WTC11 (cell line): ENCODE data around the gene SALL1. TPM values are rescaled to one million over a fixed set of nuclear protein-coding genes. Genes with fewer than 3 reads are reported as not detected.
A peak's percentile ranks its signal among the peaks of the same experiment; 100 is the strongest.

ENCODE experiments used
- ATAC-seq: fragments of 200-7000 bp; cut with Tn5 transposase; 2 replicates; pipeline ENCODE4 v1.10.0; 2021; ENCODE audit warnings: mild to moderate bottlenecking, moderate library complexity
- CTCF ChIA-PET: fragments of 300-600 bp; sonication (Branson Sonifier 250); formaldehyde crosslinking; loops from one replicate; lab custom pipeline; 2021; ENCODE audit warnings: antibody characterized with exemption; lab: Charles Lee
- POLR2A ChIA-PET: fragments of 350-600 bp; sonication (Branson Sonifier 250); formaldehyde crosslinking; loops from one replicate; lab custom pipeline; 2021; ENCODE audit warnings: antibody characterized with exemption; lab: Charles Lee
- DNase-seq: peaks from one replicate; pipeline ENCODE4 v3.0.0; 2021; ENCODE audit warnings: low spot score
- H3K27ac Mint-ChIP-seq: 2 replicates; pipeline ENCODE4 v1.8.0; 2021; ENCODE audit warnings: mixed read lengths
- H3K27me3 Mint-ChIP-seq: 2 replicates; pipeline ENCODE4 v1.8.0; 2021; ENCODE audit warnings: low read depth, mild to moderate bottlenecking, moderate library complexity, mixed read lengths
- H3K36me3 Mint-ChIP-seq: 2 replicates; pipeline ENCODE4 v1.8.0; 2021; ENCODE audit warnings: mixed read lengths
- H3K4me1 Mint-ChIP-seq: 2 replicates; pipeline ENCODE4 v1.8.0; 2022; ENCODE audit warnings: mixed read lengths
- H3K4me3 Mint-ChIP-seq: 2 replicates; pipeline ENCODE4 v1.8.0; 2021; ENCODE audit warnings: mild to moderate bottlenecking, moderate library complexity, mixed read lengths
- H3K9me3 Mint-ChIP-seq: 2 replicates; pipeline ENCODE4 v1.8.0; 2021; ENCODE audit warnings: mixed read lengths
- AR ChIP-seq: fragments of 250-450 bp; sonication (Bioruptor Pico); IDR thresholded peaks from 2 replicates; pipeline ENCODE4 v1.9.0; 2021; ENCODE audit warnings: mild to moderate bottlenecking
- E2F5 ChIP-seq: sonication (generic); formaldehyde crosslinking; IDR thresholded peaks from 2 replicates; pipeline ENCODE4 v1.8.1; 2022; ENCODE audit warnings: mild to moderate bottlenecking, moderate library complexity, missing genetic modification reagents
- FOXP1 ChIP-seq: sonication (generic); formaldehyde crosslinking; IDR thresholded peaks from 2 replicates; pipeline ENCODE4 v1.8.0; 2022; ENCODE audit warnings: missing genetic modification reagents, mild to moderate bottlenecking, moderate library complexity, borderline replicate concordance
- GABPB1 ChIP-seq: sonication (generic); formaldehyde crosslinking; IDR thresholded peaks from 2 replicates; pipeline ENCODE4 v1.8.1; 2023; ENCODE audit warnings: mild to moderate bottlenecking, missing genetic modification reagents
- HMGA2 ChIP-seq: fragments of 250-450 bp; sonication (Bioruptor Pico); IDR thresholded peaks from 2 replicates; pipeline ENCODE4 v1.4.0; 2021; ENCODE audit warnings: mild to moderate bottlenecking, moderate library complexity
- JAZF1 ChIP-seq: fragments of 250-450 bp; sonication (Bioruptor Pico); IDR thresholded peaks from 2 replicates; pipeline ENCODE4 v1.9.0; 2021; ENCODE audit warnings: moderate library complexity, mild to moderate bottlenecking, inconsistent platforms
- PRDM15 ChIP-seq: sonication (generic); formaldehyde crosslinking; IDR thresholded peaks from 2 replicates; pipeline ENCODE4 v1.8.0; 2022; ENCODE audit warnings: missing genetic modification reagents
- SMAD4 ChIP-seq: sonication (generic); formaldehyde crosslinking; IDR thresholded peaks from 2 replicates; pipeline ENCODE4 v1.8.0; 2022; ENCODE audit warnings: mild to moderate bottlenecking, missing genetic modification reagents
- ZBTB43 ChIP-seq: sonication (generic); formaldehyde crosslinking; IDR thresholded peaks from 2 replicates; pipeline ENCODE4 v1.8.1; 2023; ENCODE audit warnings: mild to moderate bottlenecking, missing genetic modification reagents
- ZNF121 ChIP-seq: sonication (generic); formaldehyde crosslinking; IDR thresholded peaks from 2 replicates; pipeline ENCODE4 v1.8.0; 2023; ENCODE audit warnings: missing genetic modification reagents
- ZNF219 ChIP-seq: sonication (generic); formaldehyde crosslinking; IDR thresholded peaks from 2 replicates; pipeline ENCODE4 v1.8.0; 2023; ENCODE audit warnings: missing genetic modification reagents, mild to moderate bottlenecking, borderline replicate concordance
- ZNF232 ChIP-seq: sonication (generic); formaldehyde crosslinking; IDR thresholded peaks from 2 replicates; pipeline ENCODE4 v1.8.0; 2022; ENCODE audit warnings: mild to moderate bottlenecking, missing genetic modification reagents
- ZNF396 ChIP-seq: fragments of 250-450 bp; sonication (Bioruptor Pico); IDR thresholded peaks from 2 replicates; pipeline ENCODE4 v1.8.0; 2021; ENCODE audit warnings: mild to moderate bottlenecking, moderate library complexity, borderline replicate concordance
- total RNA-seq: library from RNA; stranded (reverse); gene quantifications from 3 replicates; pipeline ENCODE4 v1.2.3, GENCODE V29; 2021
- TF ChIP-seq, protein P1 (sequence below): sonication (generic); formaldehyde crosslinking; IDR thresholded peaks from 2 replicates; pipeline ENCODE4 v1.8.0; 2022; ENCODE audit warnings: mild to moderate bottlenecking, missing genetic modification reagents

Gene SALL1
- total RNA-seq, 1 experiment from 2014 or later, result 63.9 TPM

DNA sequence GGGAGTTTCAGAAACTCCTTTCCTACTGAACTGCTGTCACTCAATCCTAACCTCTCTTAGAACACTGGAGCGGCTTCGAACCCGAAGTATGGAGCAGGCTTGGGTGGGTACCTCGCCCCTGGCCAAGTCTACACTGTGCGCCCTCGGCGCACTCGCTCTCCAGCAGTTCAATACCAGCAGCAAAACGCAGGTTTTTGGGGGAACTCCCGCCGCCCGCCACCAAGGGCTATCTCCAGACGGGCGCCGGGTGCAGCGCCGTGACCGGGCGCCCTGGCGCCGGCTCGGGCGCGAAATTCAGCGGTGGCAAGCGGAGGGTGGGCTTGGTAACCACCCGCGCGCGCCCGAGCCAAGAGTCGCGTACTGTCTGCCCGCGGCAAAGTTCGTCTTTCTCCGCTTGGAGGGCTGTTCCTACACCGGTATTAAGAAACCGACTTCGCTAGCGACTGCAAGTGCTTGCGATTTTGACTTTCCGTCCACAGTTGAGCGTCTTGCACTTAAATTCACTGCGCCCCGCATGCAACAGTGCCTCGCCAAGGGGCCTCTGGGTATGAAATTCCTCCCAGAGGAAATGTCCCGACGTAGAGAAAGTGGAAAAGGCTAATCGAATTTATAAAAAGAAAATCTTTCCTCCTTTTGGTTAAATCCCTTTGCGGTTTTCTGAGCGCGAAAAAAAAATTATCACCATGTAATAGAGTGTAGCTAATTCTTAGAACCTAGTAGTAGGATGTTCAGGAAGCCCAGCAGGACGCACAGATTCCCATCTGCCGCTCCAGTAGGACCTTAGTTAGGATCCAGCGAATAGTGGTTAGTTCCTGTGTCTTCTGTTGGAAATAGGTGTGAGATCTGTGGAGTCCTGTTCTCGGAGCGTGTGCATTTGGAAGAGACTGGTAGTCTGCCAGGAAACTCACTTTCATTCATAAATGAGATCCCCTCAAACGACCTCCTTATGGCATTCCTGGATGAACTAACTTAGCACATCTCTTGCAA, 5.0 kb upstream of the SALL1 start (continued):
- TF ChIP-seq FOXP1 (CRISPR knock-in tag), result no peak
- no peak for TF ChIP-seq ZNF121 (CRISPR knock-in tag)

GRCh38 chr16:51155199-51155607, 4.1 kb upstream of the SALL1 start:
- H3K27ac Mint-ChIP-seq, result peak overlapping the region; percentile 91
- ATAC-seq, result no peak
- DNase-seq, result peak; percentile 53
- H3K4me1 Mint-ChIP-seq, result peaks cover 46% of the 10 kb centered on the region
- peaks cover under 1% of the 10 kb centered on the region; the same call in 1 of the 2 replicates for H3K9me3 Mint-ChIP-seq
- ChIA-PET CTCF (interaction anchor here (3.4 kb wide), 1 partner anchor 20 kb away, joined by 9 read pairs; no protein-coding TSS in a partner anchor), POLR2A (interaction anchor here (0.6 to 1.2 kb wide), 2 partner anchors 26 to 322 kb away, joined by 4 to 5 read pairs; no protein-coding TSS in a partner anchor)
- no peaks in the 10 kb centered on the region for H3K36me3 Mint-ChIP-seq
- H3K27me3 Mint-ChIP-seq, result peaks cover 32% of the 10 kb centered on the region
- TF ChIP-seq SMAD4 (CRISPR knock-in tag) (no peak), ZNF121 (CRISPR knock-in tag) (no peak)
- TF ChIP-seq, protein P1, sequence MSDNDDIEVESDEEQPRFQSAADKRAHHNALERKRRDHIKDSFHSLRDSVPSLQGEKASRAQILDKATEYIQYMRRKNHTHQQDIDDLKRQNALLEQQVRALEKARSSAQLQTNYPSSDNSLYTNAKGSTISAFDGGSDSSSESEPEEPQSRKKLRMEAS (CRISPR knock-in tag), result 0 out of 2 replicates have a peak, but pooled peaks have one; percentile 16
- peak overlapping the region; percentile 91 for H3K4me3 Mint-ChIP-seq

GRCh38 chr16:51154271-51155171, 3.5 kb upstream of the SALL1 start:
- TF ChIP-seq ZNF232, result no peak
- TF ChIP-seq ZNF396 (CRISPR knock-in tag), result no peak
- no peak for TF ChIP-seq AR (CRISPR knock-in tag)
- no peak for TF ChIP-seq E2F5 (CRISPR knock-in tag)
- TF ChIP-seq ZNF219 (CRISPR knock-in tag), result no peak
- TF ChIP-seq, protein P1 (CRISPR knock-in tag), result peak; percentile 35; the same call in 1 of the 2 replicates
- DNase-seq, result peak; percentile 71
- Mint-ChIP-seq H3K27me3 (peaks cover 32% of the 10 kb centered on the region), H3K9me3 (no peaks in the 10 kb centered on the region), H3K27ac (peak overlapping the region; percentile 96), H3K36me3 (no peaks in the 10 kb centered on the region), H3K4me1 (peaks cover 40% of the 10 kb centered on the region), H3K4me3 (peak overlapping the region; percentile 91)
- ChIA-PET CTCF (interaction anchor here (0.6 to 3.4 kb wide), 5 partner anchors 20 to 850 kb away, joined by 4 to 9 read pairs (median 4); no protein-coding TSS in a partner anchor), POLR2A (interaction anchor here (0.6 to 1.6 kb wide), 5 partner anchors 11 to 850 kb away, joined by 4 to 8 read pairs (median 5); no protein-coding TSS in a partner anchor)
- peak; percentile 5 for ATAC-seq

DNA sequence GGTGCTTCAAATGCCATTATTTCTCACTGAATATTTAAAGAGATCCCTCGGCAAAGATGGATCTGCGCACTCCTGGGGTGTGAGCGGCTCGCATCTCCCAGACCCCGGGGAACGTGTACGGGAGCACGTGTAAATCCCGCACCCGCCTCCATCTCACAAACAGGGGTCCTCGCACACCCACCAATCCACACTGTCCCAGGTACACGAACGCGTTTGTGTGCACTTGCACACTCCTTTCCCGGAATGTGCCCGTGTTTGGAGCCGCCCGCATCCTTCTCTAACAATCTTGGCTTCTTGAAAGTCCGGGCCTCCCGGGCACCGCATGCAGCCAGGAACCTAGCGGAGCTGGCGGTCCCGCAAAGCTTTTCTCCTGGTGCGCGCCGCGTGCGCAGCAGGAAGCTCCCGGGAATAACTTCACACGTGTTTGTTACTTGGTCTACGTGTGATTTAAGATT, 2.5 kb upstream of the SALL1 start:
- peaks cover 45% of the 10 kb centered on the region for H3K4me1 Mint-ChIP-seq
- ChIA-PET CTCF (interaction anchor here (0.6 to 3.4 kb wide), 7 partner anchors 19 to 851 kb away, joined by 3 to 9 read pairs (median 4); no protein-coding TSS in a partner anchor), POLR2A (interaction anchor here (0.6 to 2.0 kb wide), 7 partner anchors 10 to 851 kb away, joined by 4 to 12 read pairs (median 5); no protein-coding TSS in a partner anchor)
- H3K27ac Mint-ChIP-seq, result peak overlapping the region; percentile 96
- peaks cover 32% of the 10 kb centered on the region for H3K27me3 Mint-ChIP-seq
- DNase-seq (peak; percentile 44), ATAC-seq (no peak)
- H3K9me3 Mint-ChIP-seq, result no peaks in the 10 kb centered on the region
- H3K4me3 Mint-ChIP-seq, result peak overlapping the region; percentile 91
- H3K36me3 Mint-ChIP-seq, result peaks cover 2% of the 10 kb centered on the region; the same call in 1 of the 2 replicates
- TF ChIP-seq JAZF1 (CRISPR knock-in tag) (no peak), HMGA2 (no peak), PRDM15 (0 out of 2 replicates have a peak, but pooled peaks have one; percentile 27), GABPB1 (CRISPR knock-in tag) (no peak), ZBTB43 (peak; percentile 90)
- TF ChIP-seq, protein P1 (CRISPR knock-in tag), result peak; percentile 22; the same call in 1 of the 2 replicates
